Smooth muscle cell (in vitro differentiated cells): ENCODE data around the gene IGSF8. TPM values are rescaled to one million over a fixed set of nuclear protein-coding genes. Genes with fewer than 3 reads are reported as not detected.

Experiments used
- DNase-seq: peaks from one replicate; lab custom pipeline; 2025; ENCODE audit not compliant: unreplicated experiment; lab: John Stamatoyannopoulos, UW
- H2AFZ ChIP-seq: fragments of 200-600 bp; sonication (generic); 2 replicates; pipeline ENCODE4 v1.6.0; 2016; ENCODE audit warnings: antibody characterized with exemption, low read depth, mild to moderate bottlenecking
- H3F3A ChIP-seq: fragments of 200-600 bp; sonication (generic); 2 replicates; pipeline ENCODE4 v1.6.0; 2017; ENCODE audit warnings: antibody characterized with exemption, low read depth
- H3K27ac ChIP-seq: fragments of 200-600 bp; sonication (generic); 2 replicates; pipeline ENCODE4 v1.5.1; 2016; ENCODE audit warnings: low read depth, mild to moderate bottlenecking
- H3K27me3 ChIP-seq: fragments of 200-600 bp; sonication (generic); 2 replicates; pipeline ENCODE4 v1.6.1; 2016; ENCODE audit warnings: low read depth, mild to moderate bottlenecking
- H3K36me3 ChIP-seq: fragments of 200-600 bp; sonication (generic); 2 replicates; pipeline ENCODE4 v1.5.1; 2016; ENCODE audit warnings: low read depth
- H3K4me1 ChIP-seq: fragments of 200-600 bp; sonication (generic); 2 replicates; pipeline ENCODE4 v1.5.1; 2016; ENCODE audit warnings: low read depth
- H3K4me2 ChIP-seq: fragments of 200-600 bp; sonication (generic); 2 replicates; pipeline ENCODE4 v1.6.0; 2016; ENCODE audit warnings: mild to moderate bottlenecking
- H3K4me3 ChIP-seq: fragments of 200-600 bp; sonication (generic); 2 replicates; pipeline ENCODE4 v1.5.1; 2016; ENCODE audit warnings: mild to moderate bottlenecking
- H3K79me2 ChIP-seq: fragments of 200-600 bp; sonication (generic); 2 replicates; pipeline ENCODE4 v1.6.0; 2016; ENCODE audit warnings: low read depth, mild to moderate bottlenecking
- H3K9ac ChIP-seq: fragments of 200-600 bp; sonication (generic); 2 replicates; pipeline ENCODE4 v1.6.0; 2016; ENCODE audit warnings: low read depth
- H3K9me3 ChIP-seq: fragments of 200-600 bp; sonication (generic); replicated peaks from 2 replicates; pipeline ENCODE4 v1.5.1; 2016; ENCODE audit warnings: low read depth
- H4K20me1 ChIP-seq: fragments of 200-600 bp; sonication (generic); 2 replicates; pipeline ENCODE4 v1.6.0; 2016; ENCODE audit warnings: low read depth
- CTCF ChIP-seq: fragments of 200-600 bp; sonication (generic); IDR thresholded peaks from 2 replicates; pipeline ENCODE4 v1.5.1; 2017; ENCODE audit warnings: borderline replicate concordance, mild to moderate bottlenecking, antibody characterized with exemption; ENCODE audit not compliant: insufficient read depth, poor library complexity, severe bottlenecking
- WGBS: methylation state at CpG from one replicate; pipeline ENCODE4 v1.1.7; 2016; ENCODE audit warnings: low lambda C conversion rate; 5-methylcytosine and 5-hydroxymethylcytosine counted together
- polyA plus RNA-seq: library from polyadenylated mRNA; unstranded; fragments of >200 nt; fragmentation: Nextera tagmentation; extraction: Ambion mirVana; gene quantifications from 2 replicates; pipeline ENCODE4 v1.2.1, GENCODE V29; 2016
- total RNA-seq: library from RNA; depleted of rRNA; stranded (reverse); fragments of >200 nt; gene quantifications from 2 replicates; pipeline ENCODE4 v1.2.3, GENCODE V29; 2014

IGSF8 gene
- total and polyA plus RNA-seq, 2 experiments from 2014 or later: 20.8 to 30.2 TPM

- H3F3A ChIP-seq: no peaks in the 10 kb centered on the region
- no peak overlapping the region for H2AFZ ChIP-seq
- TF ChIP-seq CTCF: no peak
- no peaks in the 10 kb centered on the region for H3K9me3 ChIP-seq
- no peaks in the 10 kb centered on the region for H3K79me2 ChIP-seq
- no peaks in the 10 kb centered on the region for H3K36me3 ChIP-seq
- no peak overlapping the region for H3K4me2 ChIP-seq
- H3K4me1 ChIP-seq: no peaks in the 10 kb centered on the region
- H3K27ac ChIP-seq: peak overlapping the region; percentile 24
- no peak overlapping the region for H3K4me3 ChIP-seq
- 35% methylated on average over 1 of the region's 1 CpG for WGBS
- no peak for DNase-seq
- H3K9ac ChIP-seq: no peak overlapping the region
- H3K27me3 ChIP-seq: no peaks in the 10 kb centered on the region
- H4K20me1 ChIP-seq: no peaks in the 10 kb centered on the region
Measured at GRCh38 chr1:160125746-160126145, 27.3 kb upstream of the IGSF8 start.

GRCh38 chr1:160124705-160125478, 26.5 kb upstream of the IGSF8 start:
- H3K27me3 ChIP-seq: no peaks in the 10 kb centered on the region
- H3F3A ChIP-seq: no peaks in the 10 kb centered on the region
- WGBS: 63% methylated on average over 8 of the region's 8 CpGs
- H3K4me3 ChIP-seq: no peak overlapping the region
- no peaks in the 10 kb centered on the region for H3K36me3 ChIP-seq
- H3K9me3 ChIP-seq: no peaks in the 10 kb centered on the region
- TF ChIP-seq CTCF: no peak
- DNase-seq: no peak
- no peaks in the 10 kb centered on the region for H4K20me1 ChIP-seq
- no peak overlapping the region for H3K27ac ChIP-seq
- H3K79me2 ChIP-seq: no peaks in the 10 kb centered on the region
- H3K4me2 ChIP-seq: no peak overlapping the region
- no peak overlapping the region for H3K9ac ChIP-seq
- no peaks in the 10 kb centered on the region for H3K4me1 ChIP-seq
- H2AFZ ChIP-seq: no peak overlapping the region

GRCh38 chr1:160123726-160124125, 25.3 kb upstream of the IGSF8 start:
- Histone ChIP-seq H3K79me2 (no peaks in the 10 kb centered on the region), H3K27me3 (no peaks in the 10 kb centered on the region), H3F3A (no peaks in the 10 kb centered on the region), H3K4me1 (peaks cover under 1% of the 10 kb centered on the region), H3K27ac (no peak overlapping the region), H2AFZ (no peak overlapping the region), H3K4me3 (no peak overlapping the region), H3K9ac (no peak overlapping the region), H3K9me3 (no peaks in the 10 kb centered on the region), H3K4me2 (no peak overlapping the region), H3K36me3 (no peaks in the 10 kb centered on the region), H4K20me1 (no peaks in the 10 kb centered on the region)
- DNase-seq: no peak
- no peak for TF ChIP-seq CTCF

- no peaks in the 10 kb centered on the region for H4K20me1 ChIP-seq
- no peak overlapping the region for H3K9ac ChIP-seq
- H3K4me1 ChIP-seq: peaks cover 7% of the 10 kb centered on the region
- H3K4me2 ChIP-seq: no peak overlapping the region
- no peaks in the 10 kb centered on the region for H3K36me3 ChIP-seq
- H3K4me3 ChIP-seq: no peak overlapping the region
- WGBS: 91% methylated on average over 16 of the region's 16 CpGs
- H3K27me3 ChIP-seq: no peaks in the 10 kb centered on the region
- no peak for DNase-seq
- no peak for TF ChIP-seq CTCF
- H3K9me3 ChIP-seq: no peaks in the 10 kb centered on the region
- H3K79me2 ChIP-seq: no peaks in the 10 kb centered on the region
- H3F3A ChIP-seq: no peaks in the 10 kb centered on the region
- H2AFZ ChIP-seq: no peak overlapping the region
- H3K27ac ChIP-seq: no peak overlapping the region
Measured at GRCh38 chr1:160122978-160123495, 24.6 kb upstream of the IGSF8 start.
